ENCODE results near the gene EGLN2.
"Not testable (repeated sequence)": the region's sequence is repeated elsewhere in the genome, so short reads cannot be mapped to it uniquely, and the experiment has no call there.

EGLN2 gene

GRCh38 chr19:40776932-40777644, 21.9 kb upstream of the EGLN2 start:
- peak; percentile 94 for DNase-seq

DNA sequence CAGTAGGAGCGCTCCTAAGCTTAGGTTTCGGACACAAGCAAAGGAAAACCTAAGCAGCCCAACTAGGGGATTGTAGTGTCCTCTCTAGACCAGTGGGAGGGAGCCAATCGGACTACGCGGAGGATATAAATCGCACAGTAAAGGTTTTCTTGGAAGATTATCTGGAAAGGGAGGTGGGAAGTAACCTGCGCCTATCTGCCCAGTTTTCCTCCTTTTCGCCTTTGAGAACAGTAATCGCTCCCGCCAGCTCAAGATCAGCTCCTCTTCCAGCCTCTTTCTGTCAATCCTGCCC, 21.4 kb upstream of the EGLN2 start:
- no peak for DNase-seq

- DNase-seq: peak; percentile 100
Measured at GRCh38 chr19:40777937-40778705, 20.9 kb upstream of the EGLN2 start, which contains the start of gene RAB4B. Gene RAB4B (plus strand): TSS chr19:40778247. CDS start chr19:40778376, 129 bp downstream.

DNA sequence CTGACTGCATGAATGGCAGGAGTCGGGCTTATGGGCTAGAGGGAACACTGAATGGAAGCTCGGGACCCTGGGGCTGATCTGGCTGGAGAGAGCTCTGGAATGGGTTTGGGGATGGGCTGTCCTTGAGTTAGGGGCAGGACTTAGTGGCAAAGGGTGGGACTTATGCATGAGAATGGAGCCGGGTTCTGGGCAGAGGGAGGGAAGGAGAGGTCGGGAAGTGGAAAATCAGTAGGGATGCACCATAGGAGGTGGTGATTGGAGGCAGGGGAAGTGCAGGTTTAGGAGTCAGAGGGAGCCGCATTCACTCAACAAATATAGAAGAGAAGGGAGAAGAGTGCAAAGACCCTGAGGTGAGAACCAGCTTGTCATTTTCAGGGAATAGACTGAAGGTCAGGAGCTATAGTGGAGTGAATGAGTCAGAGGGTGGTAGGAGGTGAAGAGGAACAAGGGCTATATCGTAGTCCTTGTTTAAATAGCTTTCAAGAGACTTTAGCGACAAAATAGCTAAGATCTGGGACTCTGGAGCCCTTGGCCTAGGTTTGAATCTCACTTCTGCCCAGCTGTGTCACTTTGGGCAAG, 20.2 kb upstream of the EGLN2 start:
- no peak for DNase-seq

- DNase-seq: no peak
Measured at GRCh38 chr19:40780582-40780981, 18.4 kb upstream of the EGLN2 start.

GRCh38 chr19:40781140-40781539, 17.9 kb upstream of the EGLN2 start:
- DNase-seq: no peak

GRCh38 chr19:40783711-40784110, 15.3 kb upstream of the EGLN2 start:
- DNase-seq: no peak

GRCh38 chr19:40784146-40784545, 14.8 kb upstream of the EGLN2 start:
- DNase-seq: not testable (repeated sequence)

DNA sequence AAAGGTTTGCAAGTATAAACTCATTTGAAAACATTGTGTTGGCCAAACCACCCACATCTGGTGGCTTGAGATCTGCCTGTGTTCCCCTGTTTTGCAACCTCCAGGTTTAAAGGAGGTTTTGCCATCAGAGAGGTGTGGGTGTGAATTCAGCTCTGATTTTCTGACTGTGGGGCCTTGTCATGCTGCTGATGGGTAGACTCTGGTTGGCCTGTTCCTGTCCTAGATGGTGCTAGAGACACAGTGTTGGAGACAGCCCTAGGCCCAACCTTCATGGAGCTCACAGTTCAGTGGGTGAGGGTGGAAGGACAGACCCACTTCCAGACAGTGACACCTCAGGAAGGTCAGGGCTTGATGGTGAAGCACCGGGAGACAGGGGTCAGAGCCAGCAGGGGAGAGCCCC, 13.5 kb upstream of the EGLN2 start:
- no peak for DNase-seq

GRCh38 chr19:40786060-40787037, 12.6 kb upstream of the EGLN2 start:
- no peak for DNase-seq

DNA sequence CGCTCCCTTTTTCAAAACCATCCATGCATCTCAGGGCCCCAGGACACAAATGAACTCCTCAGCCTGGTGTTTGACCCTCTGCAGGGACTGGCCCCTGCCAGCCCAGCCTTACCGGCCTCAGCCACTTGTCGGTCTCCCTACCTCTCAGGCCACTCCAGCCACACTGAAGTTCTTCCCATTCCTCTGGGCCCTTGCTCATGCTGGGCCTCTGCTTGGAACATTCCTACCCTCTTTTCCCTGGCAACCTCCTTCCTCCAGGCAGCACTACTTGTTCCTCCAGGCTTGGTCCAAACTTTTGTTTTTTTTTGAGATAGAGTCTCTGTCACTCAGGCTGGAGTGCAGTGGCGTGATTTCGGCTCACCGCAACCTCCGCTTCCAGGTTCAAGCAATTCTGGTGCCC, 7.6 kb upstream of the EGLN2 start:
- no peak for DNase-seq

DNA sequence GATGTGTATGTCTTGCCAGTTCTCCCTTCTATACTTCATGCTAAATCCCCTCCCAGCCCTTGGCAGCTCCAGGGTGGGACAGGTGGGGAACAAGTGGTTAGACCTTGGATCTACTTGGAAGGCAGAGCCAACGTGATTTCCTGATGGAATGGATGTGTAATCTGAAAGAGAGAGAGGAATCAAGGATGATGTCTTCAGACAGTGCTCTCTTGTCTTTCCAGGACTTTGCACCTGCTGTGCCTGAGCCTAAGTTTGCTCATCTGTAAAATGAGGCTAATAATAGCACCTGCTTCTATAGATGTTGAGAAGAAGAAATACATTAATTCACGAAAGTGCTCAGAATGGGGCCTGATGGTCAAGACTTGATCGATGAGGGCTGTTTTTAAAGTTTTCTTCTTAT, 7.0 kb upstream of the EGLN2 start:
- DNase-seq: no peak

- no peak for DNase-seq
Measured at GRCh38 chr19:40797166-40797962, 1.6 kb upstream of the EGLN2 start.

DNA sequence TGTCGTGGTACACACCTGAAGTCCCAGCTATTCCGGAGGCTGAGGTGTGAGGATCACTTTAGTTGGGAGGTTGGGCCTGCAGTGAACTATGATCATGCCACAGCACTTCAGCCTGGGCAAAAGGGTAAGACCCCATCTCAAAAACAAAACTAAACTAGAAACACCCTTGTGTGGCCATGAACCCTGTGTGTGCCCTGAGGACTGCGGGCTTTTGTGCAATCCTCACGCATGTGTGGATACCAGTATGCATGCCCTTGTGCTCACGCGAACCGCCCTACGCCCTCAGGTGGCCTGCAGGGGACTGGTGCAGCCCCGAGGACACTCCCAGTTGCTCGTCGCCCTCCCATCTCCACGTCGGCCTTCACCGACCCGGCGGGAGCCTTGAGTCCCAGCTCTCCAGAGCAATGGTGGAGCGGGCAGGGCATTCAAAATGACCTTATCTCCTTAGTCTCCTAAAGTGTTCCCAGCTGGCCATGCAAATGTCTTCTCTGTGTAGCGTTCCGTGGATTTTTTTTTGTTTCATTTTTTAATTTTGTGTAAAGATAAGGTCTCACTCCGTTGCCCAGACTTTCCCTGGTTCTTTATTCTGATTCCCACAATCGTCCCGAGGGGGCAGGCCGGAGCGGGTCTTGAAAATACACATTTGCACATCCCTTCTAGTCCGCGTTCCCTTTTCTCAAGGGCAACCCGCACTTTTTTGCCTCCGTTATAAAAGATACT, 868 bp upstream of the EGLN2 start:
- DNase-seq: peak; percentile 88

DNA sequence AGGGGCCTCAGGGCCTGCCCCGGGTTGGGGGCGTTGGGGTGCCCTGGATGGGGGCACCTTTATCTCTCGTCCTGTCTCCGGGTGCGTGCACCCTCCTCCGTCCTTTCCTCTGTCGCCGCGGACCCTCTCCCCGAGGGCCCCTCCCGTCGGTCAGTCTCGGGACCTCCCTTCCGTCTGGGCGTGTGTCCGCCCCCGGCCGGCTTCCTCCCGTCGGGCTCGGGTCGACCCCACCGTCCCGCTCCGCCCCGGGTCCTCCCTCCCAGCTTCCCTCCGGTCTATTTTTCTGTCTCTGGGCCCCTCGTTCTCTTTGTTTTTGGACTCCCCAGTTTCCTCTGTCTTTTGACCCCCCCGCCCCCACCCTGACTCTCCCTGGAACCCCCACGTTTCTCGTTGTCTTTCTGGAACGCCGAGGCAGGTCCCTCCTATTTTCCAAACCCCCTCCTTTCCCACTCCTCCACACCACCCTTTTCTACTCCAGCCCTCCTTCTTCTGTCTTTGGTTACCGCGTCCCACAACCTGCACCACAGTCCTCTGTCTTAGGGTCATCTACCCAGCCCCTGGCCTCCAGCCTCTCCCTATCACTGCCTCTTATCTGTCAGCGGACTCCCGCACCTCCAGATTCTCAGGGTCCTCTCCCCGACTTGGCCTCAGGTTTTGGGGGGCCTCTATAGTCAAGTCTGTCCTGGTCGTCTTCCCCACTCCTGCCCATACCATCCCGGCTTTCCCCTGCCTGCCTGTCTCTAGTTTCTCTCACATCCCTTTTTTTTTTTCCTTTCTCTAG, 757 bp downstream of the EGLN2 start:
- DNase-seq: peak; percentile 75

DNA sequence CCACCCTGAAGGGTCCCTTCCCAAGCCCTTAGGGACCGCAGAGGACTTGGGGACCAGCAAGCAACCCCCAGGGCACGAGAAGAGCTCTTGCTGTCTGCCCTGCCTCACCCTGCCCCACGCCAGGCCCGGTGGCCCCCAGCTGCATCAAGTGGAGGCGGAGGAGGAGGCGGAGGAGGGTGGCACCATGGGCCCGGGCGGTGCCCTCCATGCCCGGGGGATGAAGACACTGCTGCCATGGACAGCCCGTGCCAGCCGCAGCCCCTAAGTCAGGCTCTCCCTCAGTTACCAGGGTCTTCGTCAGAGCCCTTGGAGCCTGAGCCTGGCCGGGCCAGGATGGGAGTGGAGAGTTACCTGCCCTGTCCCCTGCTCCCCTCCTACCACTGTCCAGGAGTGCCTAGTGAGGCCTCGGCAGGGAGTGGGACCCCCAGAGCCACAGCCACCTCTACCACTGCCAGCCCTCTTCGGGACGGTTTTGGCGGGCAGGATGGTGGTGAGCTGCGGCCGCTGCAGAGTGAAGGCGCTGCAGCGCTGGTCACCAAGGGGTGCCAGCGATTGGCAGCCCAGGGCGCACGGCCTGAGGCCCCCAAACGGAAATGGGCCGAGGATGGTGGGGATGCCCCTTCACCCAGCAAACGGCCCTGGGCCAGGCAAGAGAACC, 1.5 kb downstream of the EGLN2 start:
- peak; percentile 69 for DNase-seq

GRCh38 chr19:40800997-40801377, 2.0 kb downstream of the EGLN2 start:
- no peak for DNase-seq

DNA sequence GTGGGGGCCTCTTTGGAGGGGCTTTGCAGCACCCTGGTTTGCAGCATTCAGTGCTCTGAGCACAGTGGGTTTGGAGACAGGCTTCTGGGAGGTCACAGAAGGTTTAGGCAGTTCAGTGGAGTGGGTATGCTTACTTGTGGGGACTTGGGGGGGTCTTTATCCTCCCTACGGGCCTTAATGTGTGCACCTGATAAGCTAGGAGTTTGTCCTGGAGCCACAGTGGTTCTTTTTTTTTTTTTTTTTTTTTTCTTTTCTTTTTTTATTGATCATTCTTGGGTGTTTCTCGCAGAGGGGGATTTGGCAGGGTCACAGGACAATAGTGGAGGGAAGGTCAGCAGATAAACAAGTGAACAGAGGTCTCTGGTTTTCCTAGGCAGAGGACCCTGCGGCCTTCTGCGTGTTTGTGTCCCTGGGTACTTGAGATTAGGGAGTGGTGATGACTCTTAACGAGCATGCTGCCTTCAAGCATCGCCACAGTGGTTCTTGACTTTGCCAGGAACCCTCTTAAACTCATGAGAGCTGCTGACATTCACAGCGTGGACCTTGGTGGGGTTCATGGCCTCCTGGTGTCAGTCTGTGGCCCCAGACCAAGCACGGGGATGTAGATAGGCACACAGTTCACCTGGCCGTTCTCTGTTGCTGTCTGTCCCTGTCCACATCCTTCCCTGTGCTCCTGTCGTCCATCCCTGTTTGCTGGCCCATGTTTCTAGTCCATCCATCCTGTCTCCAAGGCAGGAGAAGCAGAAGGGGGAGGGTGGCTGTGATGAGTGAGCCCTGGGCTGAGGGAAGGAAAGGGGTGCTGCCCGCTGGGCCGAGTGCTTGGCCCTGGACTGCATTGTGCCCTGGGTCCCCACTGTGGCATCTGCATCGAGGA, 2.7 kb downstream of the EGLN2 start:
- no peak for DNase-seq

Measured in activated effector memory CD4-positive, alpha-beta T cell treated with anti-CD3 and anti-CD28 coated beads, Interleukin-2, amount 50 U/mL, for 16 hours (primary cell).